HepG2 (cell line): ENCODE measurements around the gene TMEM151A. TPM values are rescaled to one million over a fixed set of nuclear protein-coding genes. Genes with fewer than 3 reads are reported as not detected.

ENCODE experiments used
- GZF1 ChIP-seq: sonication (generic); formaldehyde crosslinking; IDR thresholded peaks from 2 replicates; pipeline ENCODE4 v1.5.1; 2020; ENCODE audit warnings: mild to moderate bottlenecking, missing genetic modification reagents
- NFATC3 ChIP-seq: sonication (generic); formaldehyde crosslinking; IDR thresholded peaks from 2 replicates; pipeline ENCODE4 v1.5.1; 2020; ENCODE audit warnings: mild to moderate bottlenecking, missing genetic modification reagents
- SMAD3 ChIP-seq: sonication (generic); formaldehyde crosslinking; IDR thresholded peaks from 2 replicates; pipeline ENCODE4 v1.4.0; 2020; ENCODE audit warnings: missing genetic modification reagents
- ZNF468 ChIP-seq: sonication (generic); formaldehyde crosslinking; IDR thresholded peaks from 2 replicates; pipeline ENCODE4 v1.8.0; 2022; ENCODE audit warnings: mild to moderate bottlenecking, moderate library complexity, missing genetic modification reagents
- ZNF558 ChIP-seq: sonication (generic); formaldehyde crosslinking; IDR thresholded peaks from 2 replicates; pipeline ENCODE4 v1.9.0; 2022; ENCODE audit warnings: mild to moderate bottlenecking, missing genetic modification reagents, borderline replicate concordance
- ZNF724P ChIP-seq: sonication (generic); formaldehyde crosslinking; IDR thresholded peaks from 2 replicates; pipeline ENCODE4 v1.8.0; 2022; ENCODE audit warnings: missing genetic modification reagents, borderline replicate concordance
- ZSCAN30 ChIP-seq: sonication (generic); formaldehyde crosslinking; IDR thresholded peaks from 2 replicates; pipeline ENCODE4 v1.5.0; 2020; ENCODE audit warnings: mild to moderate bottlenecking, missing genetic modification reagents
- ZSCAN31 ChIP-seq: sonication (generic); formaldehyde crosslinking; IDR thresholded peaks from 2 replicates; pipeline ENCODE4 v1.5.0; 2020; ENCODE audit warnings: low read depth, mild to moderate bottlenecking, missing genetic modification reagents
- polyA plus RNA-seq, 8 experiments: library from polyadenylated mRNA; depleted of rRNA in 3 of 8; stranded (reverse) in 7 of 8; unstranded in 1 of 8; fragments of >200 nt; fragmentation: Illumina TruSeq in 4 of 8; extraction: Trizol in 4 of 8; gene quantifications; 2 replicates each; pipeline versions ENCODE4 v1.2.1 to v1.2.3, GENCODE V29; 2011 to 2016; ENCODE audit warnings: low read depth in 4 of 8, missing spikeins in 1 of 8, mixed read lengths in 1 of 8; ENCODE audit not compliant: insufficient read depth in 1 of 8
- total RNA-seq, 5 experiments: library from RNA; depleted of rRNA; stranded (reverse); fragments of >200 nt; fragmentation: Illumina TruSeq; extraction: Trizol; gene quantifications; 2 replicates each; pipeline ENCODE4 v1.2.3, GENCODE V29; 2016; ENCODE audit warnings: low read depth in 1 of 5
- TF ChIP-seq, protein P1 (sequence below): sonication (generic); formaldehyde crosslinking; IDR thresholded peaks from 2 replicates; pipeline ENCODE4 v1.4.0; 2020; ENCODE audit warnings: missing genetic modification reagents, mild to moderate bottlenecking, borderline replicate concordance
- TF ChIP-seq, protein P2 (sequence below): sonication (generic); formaldehyde crosslinking; IDR thresholded peaks from 2 replicates; pipeline ENCODE4 v1.4.0; 2020; ENCODE audit warnings: missing genetic modification reagents
- TF ChIP-seq, protein P3 (sequence below): sonication (generic); formaldehyde crosslinking; IDR thresholded peaks from 2 replicates; pipeline ENCODE4 v1.5.0; 2020; ENCODE audit warnings: mild to moderate bottlenecking, missing genetic modification reagents, borderline replicate concordance
- TF ChIP-seq, protein P4 (sequence below): sonication (generic); formaldehyde crosslinking; IDR thresholded peaks from 2 replicates; pipeline ENCODE4 v1.4.0; 2020; ENCODE audit warnings: missing genetic modification reagents
- TF ChIP-seq, protein P5 (sequence below): sonication (generic); formaldehyde crosslinking; IDR thresholded peaks from 2 replicates; pipeline ENCODE4 v1.5.1; 2020; ENCODE audit warnings: missing genetic modification reagents, mild to moderate bottlenecking, borderline replicate concordance

TMEM151A gene
- total and polyA plus RNA-seq, 2 of the 13 experiments (the other 11 are each of a cell fraction or from before 2014, with no cell fraction given), result 0.18 to 0.33 TPM

DNA sequence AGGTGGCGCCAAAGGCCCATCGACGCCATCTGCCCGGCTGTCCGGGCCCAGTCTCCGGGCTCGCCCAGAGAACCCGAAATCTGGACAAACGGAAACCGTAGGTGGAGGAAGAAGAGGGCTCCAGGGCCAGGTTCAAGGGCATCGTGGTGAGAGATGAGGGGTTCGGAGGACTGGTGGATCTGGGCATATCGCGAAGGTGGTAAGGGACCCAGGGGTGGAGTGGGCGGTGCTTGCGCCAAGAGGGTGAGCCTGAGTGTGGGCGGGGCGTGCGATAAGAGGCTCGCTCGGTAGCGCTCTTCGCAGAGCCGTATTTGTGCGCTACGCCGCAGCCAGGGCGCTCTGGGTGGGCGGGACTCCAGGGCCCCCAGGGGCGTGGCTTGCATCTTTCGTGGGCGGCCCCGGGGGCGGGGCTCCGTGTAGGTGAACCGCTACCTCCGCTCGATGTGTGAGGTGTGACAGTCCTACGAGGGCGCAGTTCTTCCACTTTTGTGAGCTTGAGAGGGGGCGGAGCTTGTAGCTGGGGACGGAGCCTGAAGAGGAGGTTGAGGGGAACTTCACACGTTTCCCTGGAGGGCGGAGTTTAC is 20.4 kb downstream of the TMEM151A start (continued):
- TF ChIP-seq, protein P1, sequence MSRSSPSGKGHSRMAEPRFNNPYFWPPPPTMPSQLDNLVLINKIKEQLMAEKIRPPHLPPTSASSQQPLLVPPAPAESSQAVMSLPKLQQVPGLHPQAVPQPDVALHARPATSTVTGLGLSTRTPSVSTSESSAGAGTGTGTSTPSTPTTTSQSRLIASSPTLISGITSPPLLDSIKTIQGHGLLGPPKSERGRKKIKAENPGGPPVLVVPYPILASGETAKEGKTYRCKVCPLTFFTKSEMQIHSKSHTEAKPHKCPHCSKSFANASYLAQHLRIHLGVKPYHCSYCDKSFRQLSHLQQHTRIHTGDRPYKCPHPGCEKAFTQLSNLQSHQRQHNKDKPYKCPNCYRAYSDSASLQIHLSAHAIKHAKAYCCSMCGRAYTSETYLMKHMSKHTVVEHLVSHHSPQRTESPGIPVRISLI (CRISPR knock-in tag), result no peak; the same call in 1 of the 2 replicates
- no peak for TF ChIP-seq ZNF468 (CRISPR knock-in tag)
- TF ChIP-seq, protein P2, sequence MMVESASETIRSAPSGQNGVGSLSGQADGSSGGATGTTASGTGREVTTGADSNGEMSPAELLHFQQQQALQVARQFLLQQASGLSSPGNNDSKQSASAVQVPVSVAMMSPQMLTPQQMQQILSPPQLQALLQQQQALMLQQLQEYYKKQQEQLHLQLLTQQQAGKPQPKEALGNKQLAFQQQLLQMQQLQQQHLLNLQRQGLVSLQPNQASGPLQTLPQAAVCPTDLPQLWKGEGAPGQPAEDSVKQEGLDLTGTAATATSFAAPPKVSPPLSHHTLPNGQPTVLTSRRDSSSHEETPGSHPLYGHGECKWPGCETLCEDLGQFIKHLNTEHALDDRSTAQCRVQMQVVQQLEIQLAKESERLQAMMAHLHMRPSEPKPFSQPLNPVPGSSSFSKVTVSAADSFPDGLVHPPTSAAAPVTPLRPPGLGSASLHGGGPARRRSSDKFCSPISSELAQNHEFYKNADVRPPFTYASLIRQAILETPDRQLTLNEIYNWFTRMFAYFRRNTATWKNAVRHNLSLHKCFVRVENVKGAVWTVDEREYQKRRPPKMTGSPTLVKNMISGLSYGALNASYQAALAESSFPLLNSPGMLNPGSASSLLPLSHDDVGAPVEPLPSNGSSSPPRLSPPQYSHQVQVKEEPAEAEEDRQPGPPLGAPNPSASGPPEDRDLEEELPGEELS (CRISPR knock-in tag), result no peak
- no peak for TF ChIP-seq SMAD3
- TF ChIP-seq GZF1 (CRISPR knock-in tag), result peak; percentile 70
- TF ChIP-seq ZSCAN30 (CRISPR knock-in tag), result no peak
- TF ChIP-seq ZSCAN31 (CRISPR knock-in tag), result no peak; the same call in 1 of the 2 replicates
- no peak for TF ChIP-seq ZNF724P (CRISPR knock-in tag)
- TF ChIP-seq, protein P3, sequence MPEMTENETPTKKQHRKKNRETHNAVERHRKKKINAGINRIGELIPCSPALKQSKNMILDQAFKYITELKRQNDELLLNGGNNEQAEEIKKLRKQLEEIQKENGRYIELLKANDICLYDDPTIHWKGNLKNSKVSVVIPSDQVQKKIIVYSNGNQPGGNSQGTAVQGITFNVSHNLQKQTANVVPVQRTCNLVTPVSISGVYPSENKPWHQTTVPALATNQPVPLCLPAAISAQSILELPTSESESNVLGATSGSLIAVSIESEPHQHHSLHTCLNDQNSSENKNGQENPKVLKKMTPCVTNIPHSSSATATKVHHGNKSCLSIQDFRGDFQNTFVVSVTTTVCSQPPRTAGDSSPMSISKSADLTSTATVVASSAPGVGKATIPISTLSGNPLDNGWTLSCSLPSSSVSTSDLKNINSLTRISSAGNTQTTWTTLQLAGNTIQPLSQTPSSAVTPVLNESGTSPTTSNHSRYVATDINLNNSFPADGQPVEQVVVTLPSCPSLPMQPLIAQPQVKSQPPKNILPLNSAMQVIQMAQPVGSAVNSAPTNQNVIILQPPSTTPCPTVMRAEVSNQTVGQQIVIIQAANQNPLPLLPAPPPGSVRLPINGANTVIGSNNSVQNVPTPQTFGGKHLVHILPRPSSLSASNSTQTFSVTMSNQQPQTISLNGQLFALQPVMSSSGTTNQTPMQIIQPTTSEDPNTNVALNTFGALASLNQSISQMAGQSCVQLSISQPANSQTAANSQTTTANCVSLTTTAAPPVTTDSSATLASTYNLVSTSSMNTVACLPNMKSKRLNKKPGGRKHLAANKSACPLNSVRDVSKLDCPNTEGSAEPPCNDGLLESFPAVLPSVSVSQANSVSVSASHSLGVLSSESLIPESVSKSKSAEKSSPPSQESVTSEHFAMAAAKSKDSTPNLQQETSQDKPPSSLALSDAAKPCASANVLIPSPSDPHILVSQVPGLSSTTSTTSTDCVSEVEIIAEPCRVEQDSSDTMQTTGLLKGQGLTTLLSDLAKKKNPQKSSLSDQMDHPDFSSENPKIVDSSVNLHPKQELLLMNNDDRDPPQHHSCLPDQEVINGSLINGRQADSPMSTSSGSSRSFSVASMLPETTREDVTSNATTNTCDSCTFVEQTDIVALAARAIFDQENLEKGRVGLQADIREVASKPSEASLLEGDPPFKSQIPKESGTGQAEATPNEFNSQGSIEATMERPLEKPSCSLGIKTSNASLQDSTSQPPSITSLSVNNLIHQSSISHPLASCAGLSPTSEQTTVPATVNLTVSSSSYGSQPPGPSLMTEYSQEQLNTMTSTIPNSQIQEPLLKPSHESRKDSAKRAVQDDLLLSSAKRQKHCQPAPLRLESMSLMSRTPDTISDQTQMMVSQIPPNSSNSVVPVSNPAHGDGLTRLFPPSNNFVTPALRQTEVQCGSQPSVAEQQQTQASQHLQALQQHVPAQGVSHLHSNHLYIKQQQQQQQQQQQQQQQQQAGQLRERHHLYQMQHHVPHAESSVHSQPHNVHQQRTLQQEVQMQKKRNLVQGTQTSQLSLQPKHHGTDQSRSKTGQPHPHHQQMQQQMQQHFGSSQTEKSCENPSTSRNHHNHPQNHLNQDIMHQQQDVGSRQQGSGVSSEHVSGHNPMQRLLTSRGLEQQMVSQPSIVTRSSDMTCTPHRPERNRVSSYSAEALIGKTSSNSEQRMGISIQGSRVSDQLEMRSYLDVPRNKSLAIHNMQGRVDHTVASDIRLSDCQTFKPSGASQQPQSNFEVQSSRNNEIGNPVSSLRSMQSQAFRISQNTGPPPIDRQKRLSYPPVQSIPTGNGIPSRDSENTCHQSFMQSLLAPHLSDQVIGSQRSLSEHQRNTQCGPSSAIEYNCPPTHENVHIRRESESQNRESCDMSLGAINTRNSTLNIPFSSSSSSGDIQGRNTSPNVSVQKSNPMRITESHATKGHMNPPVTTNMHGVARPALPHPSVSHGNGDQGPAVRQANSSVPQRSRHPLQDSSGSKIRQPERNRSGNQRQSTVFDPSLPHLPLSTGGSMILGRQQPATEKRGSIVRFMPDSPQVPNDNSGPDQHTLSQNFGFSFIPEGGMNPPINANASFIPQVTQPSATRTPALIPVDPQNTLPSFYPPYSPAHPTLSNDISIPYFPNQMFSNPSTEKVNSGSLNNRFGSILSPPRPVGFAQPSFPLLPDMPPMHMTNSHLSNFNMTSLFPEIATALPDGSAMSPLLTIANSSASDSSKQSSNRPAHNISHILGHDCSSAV (CRISPR knock-in tag), result no peak
- TF ChIP-seq, protein P4, sequence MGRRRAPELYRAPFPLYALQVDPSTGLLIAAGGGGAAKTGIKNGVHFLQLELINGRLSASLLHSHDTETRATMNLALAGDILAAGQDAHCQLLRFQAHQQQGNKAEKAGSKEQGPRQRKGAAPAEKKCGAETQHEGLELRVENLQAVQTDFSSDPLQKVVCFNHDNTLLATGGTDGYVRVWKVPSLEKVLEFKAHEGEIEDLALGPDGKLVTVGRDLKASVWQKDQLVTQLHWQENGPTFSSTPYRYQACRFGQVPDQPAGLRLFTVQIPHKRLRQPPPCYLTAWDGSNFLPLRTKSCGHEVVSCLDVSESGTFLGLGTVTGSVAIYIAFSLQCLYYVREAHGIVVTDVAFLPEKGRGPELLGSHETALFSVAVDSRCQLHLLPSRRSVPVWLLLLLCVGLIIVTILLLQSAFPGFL (CRISPR knock-in tag), result no peak
- TF ChIP-seq, protein P5, sequence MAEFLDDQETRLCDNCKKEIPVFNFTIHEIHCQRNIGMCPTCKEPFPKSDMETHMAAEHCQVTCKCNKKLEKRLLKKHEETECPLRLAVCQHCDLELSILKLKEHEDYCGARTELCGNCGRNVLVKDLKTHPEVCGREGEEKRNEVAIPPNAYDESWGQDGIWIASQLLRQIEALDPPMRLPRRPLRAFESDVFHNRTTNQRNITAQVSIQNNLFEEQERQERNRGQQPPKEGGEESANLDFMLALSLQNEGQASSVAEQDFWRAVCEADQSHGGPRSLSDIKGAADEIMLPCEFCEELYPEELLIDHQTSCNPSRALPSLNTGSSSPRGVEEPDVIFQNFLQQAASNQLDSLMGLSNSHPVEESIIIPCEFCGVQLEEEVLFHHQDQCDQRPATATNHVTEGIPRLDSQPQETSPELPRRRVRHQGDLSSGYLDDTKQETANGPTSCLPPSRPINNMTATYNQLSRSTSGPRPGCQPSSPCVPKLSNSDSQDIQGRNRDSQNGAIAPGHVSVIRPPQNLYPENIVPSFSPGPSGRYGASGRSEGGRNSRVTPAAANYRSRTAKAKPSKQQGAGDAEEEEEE (CRISPR knock-in tag), result 0 out of 2 replicates have a peak, but pooled peaks have one; percentile 74
- TF ChIP-seq ZNF558 (CRISPR knock-in tag), result peak; percentile 79; the same call in 1 of the 2 replicates
- TF ChIP-seq NFATC3 (CRISPR knock-in tag), result no peak
